H9 (cell line): ENCODE measurements around the gene PPFIA2. TPM values are rescaled to one million over a fixed set of nuclear protein-coding genes. Genes with fewer than 3 reads are reported as not detected.

Experiments used
- DNase-seq: peaks from one replicate; pipeline ENCODE4 v3.0.0-alpha.2; 2017
- H2AFZ ChIP-seq: one replicate; pipeline ENCODE4 v1.6.1; 2013; ENCODE audit warnings: mild to moderate bottlenecking, low read length, control low read depth, moderate library complexity
- H2AK5ac ChIP-seq: 2 replicates; pipeline ENCODE4 v1.6.1; 2013; ENCODE audit warnings: low read length, control low read depth, mixed read lengths; ENCODE audit not compliant: insufficient read length
- H2BK120ac ChIP-seq: one replicate; pipeline ENCODE4 v1.6.1; 2013; ENCODE audit warnings: low read depth, mild to moderate bottlenecking, low read length, control low read depth, inconsistent platforms; ENCODE audit not compliant: poor library complexity, severe bottlenecking
- H2BK12ac ChIP-seq: 2 replicates; pipeline ENCODE4 v1.6.1; 2013; ENCODE audit warnings: low read length, control low read depth, mixed read lengths, low read depth; ENCODE audit not compliant: insufficient read length
- H2BK15ac ChIP-seq: 2 replicates; pipeline ENCODE4 v1.6.1; 2013; ENCODE audit warnings: low read depth, low read length, control low read depth
- H2BK20ac ChIP-seq: one replicate; pipeline ENCODE4 v1.6.1; 2013; ENCODE audit warnings: low read depth, mild to moderate bottlenecking, low read length, control low read depth, inconsistent platforms; ENCODE audit not compliant: poor library complexity, severe bottlenecking
- H2BK5ac ChIP-seq: 2 replicates; pipeline ENCODE4 v1.6.1; 2013; ENCODE audit warnings: low read length, control low read depth, mixed read lengths; ENCODE audit not compliant: insufficient read length
- H3K14ac ChIP-seq: 2 replicates; pipeline ENCODE4 v1.6.1; 2013; ENCODE audit warnings: low read length, control low read depth; ENCODE audit not compliant: insufficient read depth
- H3K18ac ChIP-seq: 2 replicates; pipeline ENCODE4 v1.6.1; 2013; ENCODE audit warnings: low read depth, mild to moderate bottlenecking, mixed read lengths, low read length, control low read depth; ENCODE audit not compliant: insufficient read length
- H3K23ac ChIP-seq: 2 replicates; pipeline ENCODE4 v1.6.1; 2013; ENCODE audit warnings: low read length, control low read depth, mixed read lengths, low read depth; ENCODE audit not compliant: insufficient read length
- H3K23me2 ChIP-seq: 2 replicates; pipeline ENCODE4 v1.6.1; 2013; ENCODE audit warnings: low read depth, mild to moderate bottlenecking, mixed read lengths, low read length, control low read depth; ENCODE audit not compliant: insufficient read length, poor library complexity, severe bottlenecking
- H3K27ac ChIP-seq: 2 replicates; pipeline ENCODE4 v1.5.1; 2013; ENCODE audit warnings: low read length, control low read depth, mixed read lengths, low read depth; ENCODE audit not compliant: insufficient read length
- H3K27me3 ChIP-seq: 2 replicates; pipeline ENCODE4 v1.6.1; 2013; ENCODE audit warnings: low read length, control low read depth, inconsistent platforms; ENCODE audit not compliant: insufficient read depth
- H3K4ac ChIP-seq: 2 replicates; pipeline ENCODE4 v1.6.1; 2013; ENCODE audit warnings: low read depth, mild to moderate bottlenecking, control low read depth, inconsistent platforms, low read length, moderate library complexity
- H3K4me1 ChIP-seq: 2 replicates; pipeline ENCODE4 v1.6.1; 2013; ENCODE audit warnings: low read length, control low read depth, inconsistent platforms; ENCODE audit not compliant: insufficient read depth
- H3K4me2 ChIP-seq: 2 replicates; pipeline ENCODE4 v1.6.1; 2013; ENCODE audit warnings: low read length, control low read depth, mixed read lengths; ENCODE audit not compliant: insufficient read length, insufficient read depth
- H3K56ac ChIP-seq: 2 replicates; pipeline ENCODE4 v1.6.1; 2013; ENCODE audit warnings: low read depth, mild to moderate bottlenecking, mixed read lengths, low read length, control low read depth; ENCODE audit not compliant: insufficient read length
- H3K79me1 ChIP-seq: 2 replicates; pipeline ENCODE4 v1.6.1; 2013; ENCODE audit warnings: low read depth, mild to moderate bottlenecking, moderate library complexity, low read length, control low read depth, inconsistent platforms; ENCODE audit not compliant: insufficient read depth, poor library complexity, severe bottlenecking
- H3K79me2 ChIP-seq: 2 replicates; pipeline ENCODE4 v1.6.1; 2013; ENCODE audit warnings: low read length, control low read depth, inconsistent platforms; ENCODE audit not compliant: insufficient read depth
- H3K9ac ChIP-seq: 2 replicates; pipeline ENCODE4 v1.6.1; 2013; ENCODE audit warnings: low read length, control low read depth, mixed read lengths; ENCODE audit not compliant: insufficient read length; ENCODE audit errors: extremely low read depth
- H3K9me3 ChIP-seq: one replicate; pipeline ENCODE4 v1.6.1; 2013; ENCODE audit warnings: low read depth, low read length, inconsistent platforms; ENCODE audit not compliant: control insufficient read depth
- H3T11ph ChIP-seq: one replicate; pipeline ENCODE4 v1.6.1; 2013; ENCODE audit warnings: mild to moderate bottlenecking, low read length, control low read depth, inconsistent platforms
- H4K20me1 ChIP-seq: one replicate; pipeline ENCODE4 v1.6.1; 2013; ENCODE audit not compliant: control insufficient read depth, insufficient read length, insufficient read depth
- H4K5ac ChIP-seq: 2 replicates; pipeline ENCODE4 v1.6.1; 2013; ENCODE audit warnings: low read depth, mild to moderate bottlenecking, mixed read lengths, low read length, control low read depth; ENCODE audit not compliant: insufficient read length
- H4K8ac ChIP-seq: replicated peaks from 2 replicates; pipeline ENCODE4 v1.6.1; 2013; ENCODE audit warnings: low read length, control low read depth, mixed read lengths, low read depth; ENCODE audit not compliant: insufficient read length
- H4K91ac ChIP-seq: 2 replicates; pipeline ENCODE4 v1.6.1; 2013; ENCODE audit warnings: low read depth, mild to moderate bottlenecking, moderate library complexity, mixed read lengths, low read length, control low read depth; ENCODE audit not compliant: insufficient read length
- H3K27ac Mint-ChIP-seq, 3 experiments: 2 replicates in 2 of 3; 3 replicates in 1 of 3; pipeline ENCODE4 v1.8.0; 2020 to 2021; ENCODE audit warnings: mixed read lengths in 3 of 3, mild to moderate bottlenecking in 1 of 3, moderate library complexity in 1 of 3
- H3K27me3 Mint-ChIP-seq: 2 replicates; pipeline ENCODE4 v1.8.0; 2021; ENCODE audit warnings: low read depth, mild to moderate bottlenecking, moderate library complexity, mixed read lengths
- H3K36me3 Mint-ChIP-seq, 3 experiments: 2 replicates in 2 of 3; 3 replicates in 1 of 3; pipeline ENCODE4 v1.8.0; 2020 to 2021; ENCODE audit warnings: low read depth in 3 of 3, mixed read lengths in 3 of 3; ENCODE audit not compliant: insufficient read depth in 1 of 3
- H3K4me1 Mint-ChIP-seq, 2 experiments: 2 replicates each; pipeline ENCODE4 v1.8.0; 2020; ENCODE audit warnings: mixed read lengths in 2 of 2
- H3K4me3 Mint-ChIP-seq, 2 experiments: 2 replicates in 1 of 2; 3 replicates in 1 of 2; pipeline ENCODE4 v1.8.0; 2020 to 2021; ENCODE audit warnings: mild to moderate bottlenecking in 2 of 2, mixed read lengths in 2 of 2, moderate library complexity in 1 of 2
- H3K9me3 Mint-ChIP-seq, 2 experiments: 2 replicates in 1 of 2; 3 replicates in 1 of 2; pipeline ENCODE4 v1.8.0; 2020; ENCODE audit warnings: mild to moderate bottlenecking in 2 of 2, mixed read lengths in 2 of 2, moderate library complexity in 1 of 2
- WGBS: extraction: QIAGEN DNeasy Blood & Tissue Kit; methylation state at CpG from one replicate; pipeline ENCODE4 v1.1.7; 2013; ENCODE audit warnings: missing lambda C conversion rate, low lambda C conversion rate, mixed read lengths; ENCODE audit not compliant: insufficient read length; ENCODE audit errors: extremely low coverage; 5-methylcytosine and 5-hydroxymethylcytosine counted together
- total RNA-seq: library from RNA; stranded (reverse); gene quantifications from 2 replicates; pipeline ENCODE4 v1.2.1, GENCODE V29; 2021
- TF ChIP-seq, protein P1 (sequence below): fragments of 200-600 bp; sonication (generic); conservative IDR thresholded peaks from 3 replicates; pipeline ENCODE4 v1.8.0; 2021; ENCODE audit warnings: antibody characterized with exemption, mild to moderate bottlenecking

Gene PPFIA2
- total RNA-seq, 1 experiment from 2014 or later = 1.3 TPM

DNA sequence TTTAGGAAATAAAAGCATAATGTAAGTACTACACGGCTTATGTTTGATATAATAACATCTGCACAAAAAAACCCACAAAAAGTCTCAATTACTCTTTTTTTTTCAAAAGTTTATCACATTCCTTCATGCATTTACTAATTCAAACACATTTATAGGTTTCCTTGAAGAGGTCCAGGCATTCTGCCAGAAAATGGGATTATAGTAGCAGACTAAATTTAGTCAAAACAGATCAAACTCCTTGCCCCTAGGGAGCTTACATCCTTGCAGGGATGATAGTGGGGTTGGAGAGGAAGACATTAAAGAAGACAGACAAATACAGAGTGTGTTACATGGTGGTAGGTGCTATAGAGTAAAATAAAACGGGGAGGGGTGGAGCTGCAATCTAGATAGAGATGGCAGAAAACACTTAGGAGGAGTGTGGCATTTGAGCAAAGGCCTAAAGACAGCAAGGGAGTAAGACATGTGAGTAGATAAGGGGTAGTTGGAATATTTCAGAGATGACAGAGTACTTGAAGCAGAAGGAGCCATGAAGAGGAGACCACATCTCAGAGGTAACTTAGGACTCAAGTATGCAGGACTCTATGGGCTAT is 266.9 kb downstream of the PPFIA2 start:
- no CpG with 5 or more reads among the region's 2 CpGs for WGBS
- Histone ChIP-seq H3K18ac (no peak overlapping the region), H3T11ph (no peak overlapping the region), H2BK120ac (no peak overlapping the region), H2BK5ac (no peak overlapping the region), H2BK12ac (no peak overlapping the region), H4K8ac (no peak overlapping the region), H3K23me2 (no peaks in the 10 kb centered on the region), H3K9me3 (no peaks in the 10 kb centered on the region), H4K91ac (no peak overlapping the region), H3K56ac (no peak overlapping the region), H3K4me2 (no peak overlapping the region), H3K9ac (no peak overlapping the region), H3K4me1 (no peaks in the 10 kb centered on the region; the same call in 1 of the 2 replicates), H3K27me3 (no peaks in the 10 kb centered on the region), H3K79me1 (no peaks in the 10 kb centered on the region), H2AK5ac (no peak overlapping the region), H4K20me1 (no peaks in the 10 kb centered on the region), H3K27ac (no peak overlapping the region), H3K14ac (no peak overlapping the region), H3K79me2 (no peaks in the 10 kb centered on the region), H3K23ac (no peak overlapping the region), H2BK20ac (no peak overlapping the region), H2BK15ac (no peak overlapping the region), H4K5ac (no peak overlapping the region), H3K4ac (no peak overlapping the region), H2AFZ (no peak overlapping the region)
- H3K27ac Mint-ChIP-seq = no peak overlapping the region
- no peak overlapping the region for H3K4me3 Mint-ChIP-seq
- H3K4me1 Mint-ChIP-seq = peaks cover 7 to 8% of the 10 kb centered on the region in 2 experiments
- TF ChIP-seq, protein P1, sequence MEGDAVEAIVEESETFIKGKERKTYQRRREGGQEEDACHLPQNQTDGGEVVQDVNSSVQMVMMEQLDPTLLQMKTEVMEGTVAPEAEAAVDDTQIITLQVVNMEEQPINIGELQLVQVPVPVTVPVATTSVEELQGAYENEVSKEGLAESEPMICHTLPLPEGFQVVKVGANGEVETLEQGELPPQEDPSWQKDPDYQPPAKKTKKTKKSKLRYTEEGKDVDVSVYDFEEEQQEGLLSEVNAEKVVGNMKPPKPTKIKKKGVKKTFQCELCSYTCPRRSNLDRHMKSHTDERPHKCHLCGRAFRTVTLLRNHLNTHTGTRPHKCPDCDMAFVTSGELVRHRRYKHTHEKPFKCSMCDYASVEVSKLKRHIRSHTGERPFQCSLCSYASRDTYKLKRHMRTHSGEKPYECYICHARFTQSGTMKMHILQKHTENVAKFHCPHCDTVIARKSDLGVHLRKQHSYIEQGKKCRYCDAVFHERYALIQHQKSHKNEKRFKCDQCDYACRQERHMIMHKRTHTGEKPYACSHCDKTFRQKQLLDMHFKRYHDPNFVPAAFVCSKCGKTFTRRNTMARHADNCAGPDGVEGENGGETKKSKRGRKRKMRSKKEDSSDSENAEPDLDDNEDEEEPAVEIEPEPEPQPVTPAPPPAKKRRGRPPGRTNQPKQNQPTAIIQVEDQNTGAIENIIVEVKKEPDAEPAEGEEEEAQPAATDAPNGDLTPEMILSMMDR = no peak
- no peaks in the 10 kb centered on the region for H3K36me3 Mint-ChIP-seq
- H3K27me3 Mint-ChIP-seq = no peaks in the 10 kb centered on the region
- H3K9me3 Mint-ChIP-seq = no peaks in the 10 kb centered on the region
- no peak for DNase-seq
